ENCODE data around the gene ITGA3.
"Not testable (repeated sequence)": the region's sequence is repeated elsewhere in the genome, so short reads cannot be mapped to it uniquely, and the experiment has no call there.

Gene ITGA3

DNA sequence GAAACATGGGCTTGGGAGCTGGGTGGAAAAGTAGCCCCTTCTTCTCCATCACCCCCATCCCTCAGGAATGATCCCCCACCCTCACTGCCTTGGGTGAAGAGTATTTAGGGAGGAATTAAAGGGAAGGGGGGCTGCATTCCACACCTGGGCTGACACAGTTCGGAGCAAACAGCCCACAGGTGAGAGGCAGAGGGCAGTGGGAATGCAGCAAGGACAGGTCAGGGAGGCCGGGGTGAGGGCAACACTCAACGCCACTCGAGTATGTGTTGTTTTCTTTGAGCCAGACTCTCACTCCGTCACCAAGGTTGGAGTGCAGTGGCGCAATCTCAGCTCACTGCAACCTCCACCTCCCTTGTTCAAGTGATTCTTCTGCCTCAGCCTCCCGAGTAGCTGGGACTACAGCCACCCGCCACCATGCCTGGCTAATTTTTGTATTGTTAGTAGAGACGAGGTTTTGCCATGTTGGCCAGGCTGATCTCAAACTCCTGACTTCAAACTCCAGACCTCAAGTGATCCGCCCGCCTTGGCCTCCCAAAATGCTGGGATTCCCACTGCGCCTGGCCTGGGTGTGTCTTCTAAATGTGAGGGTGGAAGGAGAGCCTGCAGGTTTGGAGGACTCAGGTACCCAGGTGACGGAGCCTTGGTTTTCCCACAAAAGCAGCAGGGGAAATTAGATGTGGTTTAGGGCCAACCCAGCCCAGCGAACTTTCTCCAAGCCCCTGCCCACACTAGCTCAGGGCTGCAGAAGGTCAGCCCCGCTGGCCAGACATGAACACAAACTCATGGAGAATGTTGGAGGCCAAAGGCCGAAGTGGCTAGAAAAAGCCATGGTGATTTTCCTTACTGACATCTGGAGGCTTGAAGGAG lies 21.2 kb upstream of the ITGA3 start:
- no peak for TF ChIP-seq ZFX (IDR thresholded peaks at IDR 0.05; ENCODE audit: borderline replicate concordance)
- TF ChIP-seq, protein P1, sequence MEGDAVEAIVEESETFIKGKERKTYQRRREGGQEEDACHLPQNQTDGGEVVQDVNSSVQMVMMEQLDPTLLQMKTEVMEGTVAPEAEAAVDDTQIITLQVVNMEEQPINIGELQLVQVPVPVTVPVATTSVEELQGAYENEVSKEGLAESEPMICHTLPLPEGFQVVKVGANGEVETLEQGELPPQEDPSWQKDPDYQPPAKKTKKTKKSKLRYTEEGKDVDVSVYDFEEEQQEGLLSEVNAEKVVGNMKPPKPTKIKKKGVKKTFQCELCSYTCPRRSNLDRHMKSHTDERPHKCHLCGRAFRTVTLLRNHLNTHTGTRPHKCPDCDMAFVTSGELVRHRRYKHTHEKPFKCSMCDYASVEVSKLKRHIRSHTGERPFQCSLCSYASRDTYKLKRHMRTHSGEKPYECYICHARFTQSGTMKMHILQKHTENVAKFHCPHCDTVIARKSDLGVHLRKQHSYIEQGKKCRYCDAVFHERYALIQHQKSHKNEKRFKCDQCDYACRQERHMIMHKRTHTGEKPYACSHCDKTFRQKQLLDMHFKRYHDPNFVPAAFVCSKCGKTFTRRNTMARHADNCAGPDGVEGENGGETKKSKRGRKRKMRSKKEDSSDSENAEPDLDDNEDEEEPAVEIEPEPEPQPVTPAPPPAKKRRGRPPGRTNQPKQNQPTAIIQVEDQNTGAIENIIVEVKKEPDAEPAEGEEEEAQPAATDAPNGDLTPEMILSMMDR (IDR thresholded peaks at IDR 0.05) = no peak
- no peak overlapping the region for H3K27ac ChIP-seq

GRCh38 chr17:50035421-50035879 lies 20.5 kb upstream of the ITGA3 start:
- TF ChIP-seq ZFX (IDR thresholded peaks at IDR 0.05; ENCODE audit: borderline replicate concordance) = no peak
- TF ChIP-seq, protein P1 (IDR thresholded peaks at IDR 0.05) = no peak

DNA sequence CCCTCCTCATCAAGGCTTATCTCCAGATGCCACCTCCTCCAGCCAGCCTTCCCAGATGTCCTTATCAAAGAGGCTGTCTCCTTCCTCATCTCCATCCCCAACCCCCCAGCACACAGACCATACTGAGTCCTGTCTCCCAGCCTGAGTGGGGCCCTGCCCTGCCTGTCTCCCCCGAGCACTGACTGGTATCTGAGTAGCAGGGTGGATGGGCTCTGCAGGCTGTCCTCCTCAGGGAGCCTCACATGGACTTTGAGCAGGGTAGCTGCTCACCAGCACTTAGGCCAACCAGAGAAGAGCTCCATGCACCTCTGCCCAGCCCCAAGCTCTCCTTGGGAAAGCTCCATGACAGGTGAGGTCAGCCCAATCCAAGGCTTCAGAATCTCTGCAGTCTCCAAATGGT lies 20.0 kb upstream of the ITGA3 start:
- no peak overlapping the region for H3K27ac ChIP-seq

More at GRCh38 chr17:50035421-50035879, 20.5 kb upstream of the ITGA3 start:
- H3K27ac ChIP-seq = no peak overlapping the region

DNA sequence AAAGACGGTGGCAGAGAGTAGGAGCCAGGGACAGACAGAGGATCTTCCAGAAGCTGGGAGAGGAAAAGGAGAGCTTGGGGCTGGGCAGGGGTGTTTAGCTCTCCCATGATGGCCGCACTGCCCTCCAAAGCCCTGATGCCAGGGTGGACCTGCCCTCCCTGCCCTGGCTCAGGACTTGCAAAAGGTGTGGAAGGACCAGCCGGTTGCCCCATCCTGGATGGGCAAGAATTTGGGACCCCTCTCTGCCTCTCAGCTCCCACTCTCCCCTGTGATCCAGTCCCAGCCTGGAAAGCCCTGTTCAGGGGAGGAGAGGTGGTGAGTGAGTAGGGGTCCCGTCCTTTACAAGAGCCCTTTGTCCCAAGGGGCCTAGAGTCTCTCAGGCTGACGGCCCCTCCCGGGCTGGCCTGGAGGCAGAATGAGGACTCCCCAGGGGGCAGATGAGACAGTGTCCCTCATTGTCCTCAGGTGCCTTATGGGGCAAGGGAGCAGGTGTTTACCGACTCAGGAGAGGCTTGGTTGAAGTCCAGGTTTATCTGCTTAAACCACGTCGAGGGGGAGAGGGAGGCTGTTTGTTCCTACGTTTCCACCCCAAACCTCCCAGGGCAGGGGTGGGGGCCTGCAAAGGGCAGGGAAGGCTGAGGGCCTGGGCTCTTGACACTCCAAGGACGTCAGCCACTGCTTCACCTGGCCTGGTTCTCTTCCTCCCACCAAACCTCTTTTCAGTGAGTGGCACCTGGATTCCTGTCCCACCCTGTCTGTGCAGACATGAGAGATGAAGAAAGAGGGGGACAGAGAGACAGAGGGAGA lies 19.3 kb upstream of the ITGA3 start:
- H3K27ac ChIP-seq = no peak overlapping the region
- TF ChIP-seq, protein P1 (IDR thresholded peaks at IDR 0.05) = no peak
- no peak for TF ChIP-seq ZFX (IDR thresholded peaks at IDR 0.05; ENCODE audit: borderline replicate concordance)

More for the DNA sequence above, 20.0 kb upstream of the ITGA3 start:
- TF ChIP-seq ZFX (IDR thresholded peaks at IDR 0.05; ENCODE audit: borderline replicate concordance) = no peak
- TF ChIP-seq, protein P1 (IDR thresholded peaks at IDR 0.05) = no peak

- TF ChIP-seq ZFX (IDR thresholded peaks at IDR 0.05; ENCODE audit: borderline replicate concordance) = no peak
- TF ChIP-seq, protein P1 (IDR thresholded peaks at IDR 0.05) = no peak
- no peak overlapping the region for H3K27ac ChIP-seq
These were observed 18.4 kb upstream of the ITGA3 start for GRCh38 chr17:50037321-50038107.

DNA sequence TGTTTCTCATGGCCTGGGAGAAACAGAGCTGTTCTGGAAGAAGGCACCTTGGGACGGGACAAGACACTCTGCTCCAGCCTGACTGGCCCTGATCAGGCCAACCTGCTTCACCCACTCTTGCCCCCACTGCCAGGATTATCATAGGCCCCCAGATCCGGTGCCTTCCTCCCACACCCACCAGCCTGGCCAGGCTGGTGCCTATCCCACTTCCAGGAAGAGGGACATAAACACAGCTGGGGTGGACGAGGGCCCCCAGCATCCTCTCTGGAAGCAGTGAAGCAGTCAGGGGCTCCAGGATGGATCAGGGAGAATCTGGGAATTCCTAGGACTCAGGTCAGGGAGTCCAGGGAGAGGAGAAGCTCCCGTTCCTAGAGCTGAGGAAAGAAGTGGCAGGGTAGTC lies 16.9 kb upstream of the ITGA3 start:
- no peak for TF ChIP-seq ZFX (IDR thresholded peaks at IDR 0.05; ENCODE audit: borderline replicate concordance)
- TF ChIP-seq, protein P1 (IDR thresholded peaks at IDR 0.05) = no peak
- H3K27ac ChIP-seq = no peak overlapping the region

- not testable (repeated sequence) for H3K27ac ChIP-seq
These were observed 15.4 kb upstream of the ITGA3 start for GRCh38 chr17:50040496-50040895.
